Measurements from ENCODE around the gene ZNF284. TPM values are rescaled to one million over a fixed set of nuclear protein-coding genes. Genes with fewer than 3 reads are reported as not detected.

ZNF284 gene
- total RNA-seq, 1 donor from 2014 or later, result 1.9 TPM

GRCh38 chr19:44042147-44042546, 29.8 kb upstream of the ZNF284 start:
- Histone ChIP-seq H3K27me3 (ENCODE audit: low read depth) (peaks cover 35% of the 10 kb centered on the region), H3K27ac (replicated peaks) (no peak overlapping the region), H3K4me1 (no peaks in the 10 kb centered on the region), H3K36me3 (no peaks in the 10 kb centered on the region), H3K4me3 (no peak overlapping the region), H3K9me3 (replicated peaks) (peaks cover 38% of the 10 kb centered on the region)
- intact Hi-C loops (cut with micrococcal nuclease), result no loop called here
- DNase-seq, result no peak
- no peak for TF ChIP-seq CTCF (IDR thresholded peaks at IDR 0.05; ENCODE audit: borderline replicate concordance)

- no peak for DNase-seq
These were observed 21.0 kb upstream of the ZNF284 start for GRCh38 chr19:44050740-44051649.

GRCh38 chr19:44051650-44052402, 20.1 kb upstream of the ZNF284 start, which contains the start of gene ZNF223:
ZNF223 (plus strand) TSS chr19:44052036; CDS start chr19:44055177, 3,141 bp downstream.
- no peaks in the 10 kb centered on the region for H3K9me3 ChIP-seq (replicated peaks)
- H3K4me1 ChIP-seq, result peaks cover 27% of the 10 kb centered on the region
- H3K27ac ChIP-seq (replicated peaks), result peak within 1 kb of the TSS; percentile 81
- H3K36me3 ChIP-seq, result peaks cover 23% of the 10 kb centered on the region
- no peak for TF ChIP-seq CTCF (IDR thresholded peaks at IDR 0.05; ENCODE audit: borderline replicate concordance)
- intact Hi-C loops (cut with micrococcal nuclease), result no loop called here
- H3K4me3 ChIP-seq, result peak within 1 kb of the TSS; percentile 82
- H3K27me3 ChIP-seq (ENCODE audit: low read depth), result peaks cover 38% of the 10 kb centered on the region
- DNase-seq, result peak; percentile 94

More at GRCh38 chr19:44050740-44051649, 21.0 kb upstream of the ZNF284 start:
- peaks cover 46% of the 10 kb centered on the region for H3K27me3 ChIP-seq (ENCODE audit: low read depth)
- TF ChIP-seq CTCF (IDR thresholded peaks at IDR 0.05; ENCODE audit: borderline replicate concordance), result no peak
- H3K36me3 ChIP-seq, result peaks cover 18% of the 10 kb centered on the region
- intact Hi-C loops (cut with micrococcal nuclease), result no loop called here
- H3K4me1 ChIP-seq, result peaks cover 27% of the 10 kb centered on the region
- H3K27ac ChIP-seq (replicated peaks), result peak overlapping the region; percentile 81
- peak overlapping the region; percentile 82 for H3K4me3 ChIP-seq
- H3K9me3 ChIP-seq (replicated peaks), result no peaks in the 10 kb centered on the region

- intact Hi-C loops (cut with micrococcal nuclease), result no loop called here
- Histone ChIP-seq H3K4me3 (no peak overlapping the region), H3K27ac (replicated peaks) (no peak overlapping the region), H3K36me3 (peaks cover 59% of the 10 kb centered on the region), H3K27me3 (ENCODE audit: low read depth) (no peaks in the 10 kb centered on the region), H3K9me3 (replicated peaks) (no peaks in the 10 kb centered on the region), H3K4me1 (peaks cover 25% of the 10 kb centered on the region)
- DNase-seq, result no peak
- TF ChIP-seq CTCF (IDR thresholded peaks at IDR 0.05; ENCODE audit: borderline replicate concordance), result no peak
These were observed 16.1 kb upstream of the ZNF284 start for GRCh38 chr19:44055870-44056269.

GRCh38 chr19:44059229-44059628, 12.7 kb upstream of the ZNF284 start:
- DNase-seq, result no peak
- TF ChIP-seq CTCF (IDR thresholded peaks at IDR 0.05; ENCODE audit: borderline replicate concordance), result no peak
- H3K36me3 ChIP-seq, result peaks cover 92% of the 10 kb centered on the region
- peaks cover 18% of the 10 kb centered on the region for H3K9me3 ChIP-seq (replicated peaks)
- intact Hi-C loops (cut with micrococcal nuclease), result no loop called here
- no peak overlapping the region for H3K4me3 ChIP-seq
- H3K27ac ChIP-seq (replicated peaks), result no peak overlapping the region
- no peaks in the 10 kb centered on the region for H3K27me3 ChIP-seq (ENCODE audit: low read depth)
- H3K4me1 ChIP-seq, result no peaks in the 10 kb centered on the region
